ENCODE data around the gene LRRC59. TPM values are rescaled to one million over a fixed set of nuclear protein-coding genes. Genes with fewer than 3 reads are reported as not detected.

LRRC59 gene
- total and polyA plus RNA-seq, 4 donors: 21.4 to 136 (median 75.6) TPM

DNA sequence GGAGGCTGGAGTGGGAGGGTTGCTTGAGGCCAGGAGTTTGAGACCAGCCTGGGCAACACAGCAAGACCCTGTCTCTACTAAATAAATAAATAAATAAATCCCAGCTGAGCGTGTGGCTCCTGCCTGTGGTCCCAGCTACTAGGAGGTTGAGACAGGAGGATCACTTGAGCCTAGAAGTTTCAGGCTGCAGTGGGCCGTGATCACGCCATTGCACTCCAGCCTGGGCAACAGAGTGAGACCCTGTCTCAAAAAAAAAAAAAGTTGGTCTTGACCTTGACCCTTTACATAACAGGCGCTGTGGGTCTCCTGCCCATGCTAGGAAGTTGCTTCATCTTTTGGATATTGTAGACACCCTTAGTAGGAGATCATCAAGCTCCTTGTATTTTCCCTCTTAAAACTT is 40.1 kb upstream of the LRRC59 start:
- no peaks in the 10 kb centered on the region for H3K27me3 ChIP-seq (ENCODE audit: control insufficient read depth in 4 of 4, insufficient read depth in 4 of 4, low read length in 3 of 4)
- no peak for DNase-seq (ENCODE audit: low spot score)
- H3K27ac ChIP-seq (ENCODE audit: low read depth in 1 of 2, low read length in 2 of 2): no peak overlapping the region
- H3K4me1 ChIP-seq (ENCODE audit: control insufficient read depth in 4 of 4, insufficient read depth in 4 of 4, low read length in 3 of 4): peaks cover 6 to 25% (median 23%) of the 10 kb centered on the region in 4 donors
- H3K9ac ChIP-seq (ENCODE audit: low read depth in 1 of 2, low read length in 2 of 2): no peak overlapping the region
- H3K4me3 ChIP-seq (ENCODE audit: low read depth in 1 of 3, low read length in 3 of 3): no peak overlapping the region
- H3K36me3 ChIP-seq (ENCODE audit: control insufficient read depth in 4 of 4, insufficient read depth in 3 of 4, low read depth in 1 of 4, low read length in 3 of 4): peaks cover 0 to 3% (median 0%) of the 10 kb centered on the region in 4 donors
- WGBS: 98% methylated on average over 4 of the region's 4 CpGs
- H3K9me3 ChIP-seq (ENCODE audit: control insufficient read depth in 4 of 4, low read length in 3 of 4): no peaks in the 10 kb centered on the region
- no peak for TF ChIP-seq SP1 (IDR thresholded peaks at IDR 0.05)
- TF ChIP-seq TAF1 (conservative IDR thresholded peaks at IDR 0.05): no peak
- TF ChIP-seq JUND (IDR thresholded peaks at IDR 0.05): no peak
- no peak for TF ChIP-seq FOXA2 (IDR thresholded peaks at IDR 0.05)
- TF ChIP-seq, protein P1, sequence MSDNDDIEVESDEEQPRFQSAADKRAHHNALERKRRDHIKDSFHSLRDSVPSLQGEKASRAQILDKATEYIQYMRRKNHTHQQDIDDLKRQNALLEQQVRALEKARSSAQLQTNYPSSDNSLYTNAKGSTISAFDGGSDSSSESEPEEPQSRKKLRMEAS (IDR thresholded peaks at IDR 0.05): no peak
- TF ChIP-seq, protein P2, sequence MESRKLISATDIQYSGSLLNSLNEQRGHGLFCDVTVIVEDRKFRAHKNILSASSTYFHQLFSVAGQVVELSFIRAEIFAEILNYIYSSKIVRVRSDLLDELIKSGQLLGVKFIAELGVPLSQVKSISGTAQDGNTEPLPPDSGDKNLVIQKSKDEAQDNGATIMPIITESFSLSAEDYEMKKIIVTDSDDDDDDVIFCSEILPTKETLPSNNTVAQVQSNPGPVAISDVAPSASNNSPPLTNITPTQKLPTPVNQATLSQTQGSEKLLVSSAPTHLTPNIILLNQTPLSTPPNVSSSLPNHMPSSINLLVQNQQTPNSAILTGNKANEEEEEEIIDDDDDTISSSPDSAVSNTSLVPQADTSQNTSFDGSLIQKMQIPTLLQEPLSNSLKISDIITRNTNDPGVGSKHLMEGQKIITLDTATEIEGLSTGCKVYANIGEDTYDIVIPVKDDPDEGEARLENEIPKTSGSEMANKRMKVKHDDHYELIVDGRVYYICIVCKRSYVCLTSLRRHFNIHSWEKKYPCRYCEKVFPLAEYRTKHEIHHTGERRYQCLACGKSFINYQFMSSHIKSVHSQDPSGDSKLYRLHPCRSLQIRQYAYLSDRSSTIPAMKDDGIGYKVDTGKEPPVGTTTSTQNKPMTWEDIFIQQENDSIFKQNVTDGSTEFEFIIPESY (IDR thresholded peaks at IDR 0.05): no peak
- no peak for TF ChIP-seq YY1 (IDR thresholded peaks at IDR 0.05)

DNA sequence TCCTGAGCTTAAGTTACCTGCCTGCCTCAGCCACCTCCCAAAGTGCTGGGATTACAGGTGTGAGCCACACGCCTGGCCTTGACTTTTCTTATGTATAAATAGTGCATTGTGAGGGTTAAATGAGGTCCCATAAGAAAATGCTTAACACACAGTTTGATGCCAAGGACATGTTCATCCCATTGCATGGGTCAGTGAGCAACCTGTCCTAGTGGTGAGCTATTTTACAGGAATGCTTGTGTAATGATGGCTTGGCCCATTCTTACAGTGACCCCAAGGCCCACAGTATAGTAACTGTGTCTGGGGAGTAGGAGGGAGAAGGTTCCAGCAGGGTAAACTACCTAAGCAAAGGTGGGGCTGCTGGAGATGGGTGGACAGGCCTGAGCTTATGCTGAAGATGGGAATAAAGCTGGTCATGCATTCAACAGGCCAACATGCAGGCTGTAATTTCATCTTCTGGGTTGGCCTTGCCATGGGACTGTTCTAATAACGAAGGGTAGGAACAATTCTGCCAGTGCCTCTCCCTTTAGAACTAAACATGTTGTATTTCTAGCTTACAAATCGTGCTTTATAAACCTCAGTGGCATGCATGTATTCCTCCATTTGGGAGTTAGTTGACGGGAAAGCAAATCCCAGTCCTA is 34.9 kb upstream of the LRRC59 start:
- H3K4me1 ChIP-seq (ENCODE audit: control insufficient read depth in 4 of 4, insufficient read depth in 4 of 4, low read length in 3 of 4): peaks cover 11 to 27% (median 24%) of the 10 kb centered on the region in 4 donors
- 73% methylated on average over 4 of the region's 4 CpGs for WGBS
- no peaks in the 10 kb centered on the region for H3K9me3 ChIP-seq (ENCODE audit: control insufficient read depth in 4 of 4, low read length in 3 of 4)
- no peak overlapping the region for H3K4me3 ChIP-seq (ENCODE audit: low read depth in 1 of 3, low read length in 3 of 3)
- peaks cover 0 to 5% (median 0%) of the 10 kb centered on the region in 4 donors for H3K36me3 ChIP-seq (ENCODE audit: control insufficient read depth in 4 of 4, insufficient read depth in 3 of 4, low read depth in 1 of 4, low read length in 3 of 4)
- H3K9ac ChIP-seq (ENCODE audit: low read depth in 1 of 2, low read length in 2 of 2): no peak overlapping the region
- TF ChIP-seq FOXA1 (IDR thresholded peaks at IDR 0.05) (no peak), GABPA (IDR thresholded peaks at IDR 0.05 in 1 of 2, conservative IDR thresholded peaks at IDR 0.05 in 1 of 2) (no peak), HNF4G (IDR thresholded peaks at IDR 0.05) (no peak), TAF1 (conservative IDR thresholded peaks at IDR 0.05) (no peak), NR2F2 (IDR thresholded peaks at IDR 0.05) (no peak), RAD21 (IDR thresholded peaks at IDR 0.05) (no peak), RXRA (IDR thresholded peaks at IDR 0.05) (no peak), FOXA2 (IDR thresholded peaks at IDR 0.05) (no peak), SP1 (IDR thresholded peaks at IDR 0.05) (no peak), JUND (IDR thresholded peaks at IDR 0.05) (no peak), EGR1 (IDR thresholded peaks at IDR 0.05; ENCODE audit: low read depth in 2 of 2) (no peak)
- TF ChIP-seq, protein P3, sequence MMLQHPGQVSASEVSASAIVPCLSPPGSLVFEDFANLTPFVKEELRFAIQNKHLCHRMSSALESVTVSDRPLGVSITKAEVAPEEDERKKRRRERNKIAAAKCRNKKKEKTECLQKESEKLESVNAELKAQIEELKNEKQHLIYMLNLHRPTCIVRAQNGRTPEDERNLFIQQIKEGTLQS (IDR thresholded peaks at IDR 0.05): no peak
- TF ChIP-seq, protein P2 (IDR thresholded peaks at IDR 0.05): no peak
- TF ChIP-seq, protein P4, sequence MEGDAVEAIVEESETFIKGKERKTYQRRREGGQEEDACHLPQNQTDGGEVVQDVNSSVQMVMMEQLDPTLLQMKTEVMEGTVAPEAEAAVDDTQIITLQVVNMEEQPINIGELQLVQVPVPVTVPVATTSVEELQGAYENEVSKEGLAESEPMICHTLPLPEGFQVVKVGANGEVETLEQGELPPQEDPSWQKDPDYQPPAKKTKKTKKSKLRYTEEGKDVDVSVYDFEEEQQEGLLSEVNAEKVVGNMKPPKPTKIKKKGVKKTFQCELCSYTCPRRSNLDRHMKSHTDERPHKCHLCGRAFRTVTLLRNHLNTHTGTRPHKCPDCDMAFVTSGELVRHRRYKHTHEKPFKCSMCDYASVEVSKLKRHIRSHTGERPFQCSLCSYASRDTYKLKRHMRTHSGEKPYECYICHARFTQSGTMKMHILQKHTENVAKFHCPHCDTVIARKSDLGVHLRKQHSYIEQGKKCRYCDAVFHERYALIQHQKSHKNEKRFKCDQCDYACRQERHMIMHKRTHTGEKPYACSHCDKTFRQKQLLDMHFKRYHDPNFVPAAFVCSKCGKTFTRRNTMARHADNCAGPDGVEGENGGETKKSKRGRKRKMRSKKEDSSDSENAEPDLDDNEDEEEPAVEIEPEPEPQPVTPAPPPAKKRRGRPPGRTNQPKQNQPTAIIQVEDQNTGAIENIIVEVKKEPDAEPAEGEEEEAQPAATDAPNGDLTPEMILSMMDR (IDR thresholded peaks at IDR 0.05; ENCODE audit: low read depth, low read length, missing input control): no peak
- TF ChIP-seq, protein P5, sequence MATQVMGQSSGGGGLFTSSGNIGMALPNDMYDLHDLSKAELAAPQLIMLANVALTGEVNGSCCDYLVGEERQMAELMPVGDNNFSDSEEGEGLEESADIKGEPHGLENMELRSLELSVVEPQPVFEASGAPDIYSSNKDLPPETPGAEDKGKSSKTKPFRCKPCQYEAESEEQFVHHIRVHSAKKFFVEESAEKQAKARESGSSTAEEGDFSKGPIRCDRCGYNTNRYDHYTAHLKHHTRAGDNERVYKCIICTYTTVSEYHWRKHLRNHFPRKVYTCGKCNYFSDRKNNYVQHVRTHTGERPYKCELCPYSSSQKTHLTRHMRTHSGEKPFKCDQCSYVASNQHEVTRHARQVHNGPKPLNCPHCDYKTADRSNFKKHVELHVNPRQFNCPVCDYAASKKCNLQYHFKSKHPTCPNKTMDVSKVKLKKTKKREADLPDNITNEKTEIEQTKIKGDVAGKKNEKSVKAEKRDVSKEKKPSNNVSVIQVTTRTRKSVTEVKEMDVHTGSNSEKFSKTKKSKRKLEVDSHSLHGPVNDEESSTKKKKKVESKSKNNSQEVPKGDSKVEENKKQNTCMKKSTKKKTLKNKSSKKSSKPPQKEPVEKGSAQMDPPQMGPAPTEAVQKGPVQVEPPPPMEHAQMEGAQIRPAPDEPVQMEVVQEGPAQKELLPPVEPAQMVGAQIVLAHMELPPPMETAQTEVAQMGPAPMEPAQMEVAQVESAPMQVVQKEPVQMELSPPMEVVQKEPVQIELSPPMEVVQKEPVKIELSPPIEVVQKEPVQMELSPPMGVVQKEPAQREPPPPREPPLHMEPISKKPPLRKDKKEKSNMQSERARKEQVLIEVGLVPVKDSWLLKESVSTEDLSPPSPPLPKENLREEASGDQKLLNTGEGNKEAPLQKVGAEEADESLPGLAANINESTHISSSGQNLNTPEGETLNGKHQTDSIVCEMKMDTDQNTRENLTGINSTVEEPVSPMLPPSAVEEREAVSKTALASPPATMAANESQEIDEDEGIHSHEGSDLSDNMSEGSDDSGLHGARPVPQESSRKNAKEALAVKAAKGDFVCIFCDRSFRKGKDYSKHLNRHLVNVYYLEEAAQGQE (IDR thresholded peaks at IDR 0.05): no peak
- TF ChIP-seq, protein P1 (IDR thresholded peaks at IDR 0.05): no peak
- no peak overlapping the region for H3K27ac ChIP-seq (ENCODE audit: low read depth in 1 of 2, low read length in 2 of 2)
- DNase-seq (ENCODE audit: low spot score): no peak
- no peaks in the 10 kb centered on the region for H3K27me3 ChIP-seq (ENCODE audit: control insufficient read depth in 4 of 4, insufficient read depth in 4 of 4, low read length in 3 of 4)

Data from liver (tissue), 9 donors.